SK-N-SH (cell line): ENCODE data around the gene PSKH1.

Source experiments
- EP300 ChIP-seq, 2 experiments: IDR thresholded peaks; 2 replicates each; pipeline versions ENCODE4 v1.4.0 to v1.6.1; 2012; ENCODE audit warnings: borderline replicate concordance in 1 of 2, low read depth in 1 of 2, low read length in 1 of 2
- JUND ChIP-seq: IDR thresholded peaks from 2 replicates; pipeline ENCODE4 v1.4.0; 2012
- TF ChIP-seq, protein P1 (sequence below): IDR thresholded peaks from 2 replicates; pipeline ENCODE4; 2012
- TF ChIP-seq, protein P2 (sequence below): fragments of 200-600 bp; sonication (generic); IDR thresholded peaks from 2 replicates; pipeline ENCODE4 v1.6.1; 2017; ENCODE audit warnings: antibody characterized with exemption, mild to moderate bottlenecking, moderate library complexity

DNA sequence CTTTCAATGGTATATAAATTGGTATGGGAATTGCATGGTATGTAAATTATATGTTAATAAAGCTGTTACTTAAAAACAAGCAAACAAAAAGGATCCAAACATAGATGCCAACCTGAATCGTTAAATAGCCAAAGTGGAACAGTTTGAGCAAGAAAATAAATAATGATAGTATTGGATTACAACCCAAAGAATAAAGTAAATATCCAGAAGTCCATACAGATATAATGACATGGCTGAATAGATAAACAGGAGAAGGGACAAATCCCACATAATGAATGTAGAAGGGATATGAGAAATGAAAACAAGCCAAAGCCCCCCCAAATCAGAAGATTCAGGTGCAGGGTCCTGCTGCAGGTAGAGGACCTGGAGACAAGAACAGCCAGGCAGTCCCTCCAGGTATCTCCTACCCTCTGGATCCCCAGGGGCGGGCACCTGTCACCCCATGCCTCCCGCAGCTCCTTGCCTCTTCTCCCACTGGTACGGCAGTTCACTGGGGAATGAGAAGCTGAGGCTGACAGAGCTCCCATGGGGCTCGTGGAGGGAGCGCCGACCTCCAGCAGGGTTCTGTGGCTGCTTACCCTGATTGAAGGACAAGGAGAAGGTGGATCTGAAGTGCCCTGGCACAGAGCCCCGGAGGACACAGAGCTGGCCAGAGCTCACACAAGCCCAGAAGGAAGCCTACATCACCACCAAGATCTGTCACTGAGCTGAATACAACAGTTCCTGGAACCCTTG, 60.8 kb downstream of the PSKH1 start:
- TF ChIP-seq JUND, result no peak
- TF ChIP-seq, protein P1, sequence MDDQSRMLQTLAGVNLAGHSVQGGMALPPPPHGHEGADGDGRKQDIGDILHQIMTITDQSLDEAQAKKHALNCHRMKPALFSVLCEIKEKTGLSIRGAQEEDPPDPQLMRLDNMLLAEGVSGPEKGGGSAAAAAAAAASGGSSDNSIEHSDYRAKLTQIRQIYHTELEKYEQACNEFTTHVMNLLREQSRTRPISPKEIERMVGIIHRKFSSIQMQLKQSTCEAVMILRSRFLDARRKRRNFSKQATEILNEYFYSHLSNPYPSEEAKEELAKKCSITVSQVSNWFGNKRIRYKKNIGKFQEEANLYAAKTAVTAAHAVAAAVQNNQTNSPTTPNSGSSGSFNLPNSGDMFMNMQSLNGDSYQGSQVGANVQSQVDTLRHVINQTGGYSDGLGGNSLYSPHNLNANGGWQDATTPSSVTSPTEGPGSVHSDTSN, result no peak
- TF ChIP-seq, protein P2, sequence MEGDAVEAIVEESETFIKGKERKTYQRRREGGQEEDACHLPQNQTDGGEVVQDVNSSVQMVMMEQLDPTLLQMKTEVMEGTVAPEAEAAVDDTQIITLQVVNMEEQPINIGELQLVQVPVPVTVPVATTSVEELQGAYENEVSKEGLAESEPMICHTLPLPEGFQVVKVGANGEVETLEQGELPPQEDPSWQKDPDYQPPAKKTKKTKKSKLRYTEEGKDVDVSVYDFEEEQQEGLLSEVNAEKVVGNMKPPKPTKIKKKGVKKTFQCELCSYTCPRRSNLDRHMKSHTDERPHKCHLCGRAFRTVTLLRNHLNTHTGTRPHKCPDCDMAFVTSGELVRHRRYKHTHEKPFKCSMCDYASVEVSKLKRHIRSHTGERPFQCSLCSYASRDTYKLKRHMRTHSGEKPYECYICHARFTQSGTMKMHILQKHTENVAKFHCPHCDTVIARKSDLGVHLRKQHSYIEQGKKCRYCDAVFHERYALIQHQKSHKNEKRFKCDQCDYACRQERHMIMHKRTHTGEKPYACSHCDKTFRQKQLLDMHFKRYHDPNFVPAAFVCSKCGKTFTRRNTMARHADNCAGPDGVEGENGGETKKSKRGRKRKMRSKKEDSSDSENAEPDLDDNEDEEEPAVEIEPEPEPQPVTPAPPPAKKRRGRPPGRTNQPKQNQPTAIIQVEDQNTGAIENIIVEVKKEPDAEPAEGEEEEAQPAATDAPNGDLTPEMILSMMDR, result no peak
- TF ChIP-seq EP300 (IDR thresholded peaks at IDR 0.05; ENCODE audit: borderline replicate concordance in 1 of 2, low read depth in 1 of 2, low read length in 1 of 2), result no peak
